Urothelium cell line (cell line): ENCODE data around the gene ARNT2.
"Not testable (repeated sequence)": the region's sequence is repeated elsewhere in the genome, so short reads cannot be mapped to it uniquely, and the experiment has no call there.

ENCODE experiments used
- DNase-seq: peaks from one replicate; pipeline ENCODE4 v3.0.0; 2011; ENCODE audit warnings: low spot score, mixed read lengths
- FAIRE-seq: peaks from 2 replicates; lab custom pipeline; 2011; peaks lifted over from hg19 to GRCh38; lab: Jason Lieb, UNC

The ARNT2 gene

GRCh38 chr15:80639168-80639555 is 235.0 kb downstream of the ARNT2 start:
- DNase-seq (no peak), FAIRE-seq (no peak)

GRCh38 chr15:80640531-80641121 is 236.4 kb downstream of the ARNT2 start:
- DNase-seq (no peak), FAIRE-seq (no peak)

GRCh38 chr15:80641384-80641783 is 237.2 kb downstream of the ARNT2 start:
- DNase-seq (no peak), FAIRE-seq (no peak)

GRCh38 chr15:80643431-80643951 is 239.3 kb downstream of the ARNT2 start:
- FAIRE-seq (no peak), DNase-seq (no peak)

GRCh38 chr15:80645494-80646065 is 241.4 kb downstream of the ARNT2 start:
- DNase-seq = no peak
- FAIRE-seq = no peak

- not testable (repeated sequence) for DNase-seq, FAIRE-seq
Observed at GRCh38 chr15:80647424-80647823, 243.2 kb downstream of the ARNT2 start.
